GM04504 (cell line): Measurements from ENCODE around the gene POLR2E.
A peak's percentile ranks its signal among the peaks of the same experiment; 100 is the strongest.

Experiments used
- DNase-seq: peaks from one replicate; pipeline ENCODE4 v3.0.0-alpha.2; 2012; ENCODE audit warnings: low read depth

The POLR2E gene

DNA sequence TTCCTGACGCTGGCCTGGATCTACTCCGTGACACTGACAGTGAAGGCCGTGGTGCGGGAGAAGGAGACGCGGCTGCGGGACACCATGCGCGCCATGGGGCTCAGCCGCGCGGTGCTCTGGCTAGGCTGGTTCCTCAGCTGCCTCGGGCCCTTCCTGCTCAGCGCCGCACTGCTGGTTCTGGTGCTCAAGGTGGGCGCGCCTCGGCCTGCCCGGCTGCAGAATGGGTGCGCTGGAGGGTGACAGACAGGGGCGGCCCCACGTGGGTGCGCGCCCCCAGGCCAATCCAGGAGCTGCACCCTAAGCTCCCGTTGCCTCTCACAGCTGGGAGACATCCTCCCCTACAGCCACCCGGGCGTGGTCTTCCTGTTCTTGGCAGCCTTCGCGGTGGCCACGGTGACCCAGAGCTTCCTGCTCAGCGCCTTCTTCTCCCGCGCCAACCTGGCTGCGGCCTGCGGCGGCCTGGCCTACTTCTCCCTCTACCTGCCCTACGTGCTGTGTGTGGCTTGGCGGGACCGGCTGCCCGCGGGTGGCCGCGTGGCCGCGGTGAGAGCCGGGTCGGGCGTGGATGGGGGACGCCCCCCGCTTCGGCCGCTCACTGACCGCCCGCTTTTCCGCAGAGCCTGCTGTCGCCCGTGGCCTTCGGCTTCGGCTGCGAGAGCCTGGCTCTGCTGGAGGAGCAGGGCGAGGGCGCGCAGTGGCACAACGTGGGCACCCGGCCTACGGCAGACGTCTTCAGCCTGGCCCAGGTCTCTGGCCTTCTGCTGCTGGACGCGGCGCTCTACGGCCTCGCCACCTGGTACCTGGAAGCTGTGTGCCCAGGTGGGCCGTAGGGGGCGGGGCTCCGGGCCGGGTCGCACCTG lies 48.1 kb downstream of the POLR2E start:
- no peak for DNase-seq

DNA sequence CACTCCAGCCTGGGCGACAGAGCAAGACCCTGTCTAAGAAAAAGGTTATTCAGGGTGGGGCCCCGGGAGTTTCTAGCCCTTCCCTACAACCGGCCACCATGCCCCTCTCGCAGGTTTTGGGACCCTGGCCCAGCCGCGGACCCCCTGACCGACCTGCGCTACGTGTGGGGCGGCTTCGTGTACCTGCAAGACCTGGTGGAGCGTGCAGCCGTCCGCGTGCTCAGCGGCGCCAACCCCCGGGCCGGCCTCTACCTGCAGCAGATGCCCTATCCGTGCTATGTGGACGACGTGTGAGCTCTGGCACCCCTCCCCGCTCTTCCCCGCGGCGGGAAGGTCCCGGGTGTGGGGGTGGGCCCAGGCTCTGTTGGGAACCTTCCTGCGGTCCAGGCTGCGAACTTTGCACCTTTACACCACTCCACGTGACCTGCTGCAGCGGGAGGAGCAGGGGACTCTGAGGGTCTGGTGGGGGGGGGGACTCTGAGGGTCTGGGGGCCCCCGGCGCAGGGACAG lies 49.0 kb downstream of the POLR2E start:
- DNase-seq = no peak

DNA sequence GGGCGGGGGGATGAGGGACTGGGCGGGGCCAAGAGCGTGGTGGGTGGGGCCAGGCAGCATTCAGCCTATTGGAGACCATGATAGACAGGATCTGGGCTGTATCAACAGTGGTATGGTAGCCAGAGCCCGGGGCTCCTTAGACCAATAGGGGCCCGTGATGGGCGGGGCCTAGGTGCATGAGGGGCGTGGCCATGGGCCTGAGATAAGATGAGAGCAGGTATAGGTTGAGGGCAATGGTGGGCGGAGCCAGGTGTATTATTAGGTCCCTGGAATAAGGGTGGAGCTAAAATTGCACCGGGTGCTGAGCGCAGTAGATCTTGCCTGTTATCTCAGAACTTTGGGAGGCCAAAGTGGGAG lies 50.0 kb downstream of the POLR2E start:
- DNase-seq = no peak

DNA sequence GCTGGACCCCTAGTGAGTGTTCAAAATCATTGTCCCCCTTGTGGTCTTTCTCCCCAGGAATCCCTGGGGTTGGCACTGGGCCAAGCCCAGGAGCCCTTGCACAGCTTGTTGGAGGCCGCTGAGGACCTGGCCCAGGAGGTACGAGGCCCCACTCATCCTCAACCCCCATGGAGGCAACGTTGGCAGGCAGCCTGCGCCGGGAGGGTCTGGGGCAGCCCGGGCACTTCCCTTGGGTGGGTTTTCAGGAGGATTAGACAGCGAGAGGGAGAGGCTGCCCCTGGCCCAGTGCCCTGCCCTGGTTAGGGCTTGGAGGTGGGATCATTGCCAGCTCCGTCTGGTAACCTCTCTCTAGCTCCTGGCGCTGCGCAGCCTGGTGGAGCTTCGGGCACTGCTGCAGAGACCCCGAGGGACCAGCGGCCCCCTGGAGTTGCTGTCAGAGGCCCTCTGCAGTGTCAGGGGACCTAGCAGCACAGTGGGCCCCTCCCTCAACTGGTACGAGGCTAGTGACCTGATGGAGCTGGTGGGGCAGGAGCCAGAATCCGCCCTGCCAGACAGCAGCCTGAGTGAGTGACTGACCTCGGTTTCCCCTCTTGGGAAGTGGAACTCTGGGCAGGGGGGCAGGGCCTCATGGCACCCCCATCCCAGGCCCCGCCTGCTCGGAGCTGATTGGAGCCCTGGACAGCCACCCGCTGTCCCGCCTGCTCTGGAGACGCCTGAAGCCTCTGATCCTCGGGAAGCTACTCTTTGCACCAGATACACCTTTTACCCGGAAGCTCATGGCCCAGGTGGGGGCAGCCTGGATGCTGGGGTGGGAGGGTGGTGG lies 52.3 kb downstream of the POLR2E start:
- no peak for DNase-seq

DNA sequence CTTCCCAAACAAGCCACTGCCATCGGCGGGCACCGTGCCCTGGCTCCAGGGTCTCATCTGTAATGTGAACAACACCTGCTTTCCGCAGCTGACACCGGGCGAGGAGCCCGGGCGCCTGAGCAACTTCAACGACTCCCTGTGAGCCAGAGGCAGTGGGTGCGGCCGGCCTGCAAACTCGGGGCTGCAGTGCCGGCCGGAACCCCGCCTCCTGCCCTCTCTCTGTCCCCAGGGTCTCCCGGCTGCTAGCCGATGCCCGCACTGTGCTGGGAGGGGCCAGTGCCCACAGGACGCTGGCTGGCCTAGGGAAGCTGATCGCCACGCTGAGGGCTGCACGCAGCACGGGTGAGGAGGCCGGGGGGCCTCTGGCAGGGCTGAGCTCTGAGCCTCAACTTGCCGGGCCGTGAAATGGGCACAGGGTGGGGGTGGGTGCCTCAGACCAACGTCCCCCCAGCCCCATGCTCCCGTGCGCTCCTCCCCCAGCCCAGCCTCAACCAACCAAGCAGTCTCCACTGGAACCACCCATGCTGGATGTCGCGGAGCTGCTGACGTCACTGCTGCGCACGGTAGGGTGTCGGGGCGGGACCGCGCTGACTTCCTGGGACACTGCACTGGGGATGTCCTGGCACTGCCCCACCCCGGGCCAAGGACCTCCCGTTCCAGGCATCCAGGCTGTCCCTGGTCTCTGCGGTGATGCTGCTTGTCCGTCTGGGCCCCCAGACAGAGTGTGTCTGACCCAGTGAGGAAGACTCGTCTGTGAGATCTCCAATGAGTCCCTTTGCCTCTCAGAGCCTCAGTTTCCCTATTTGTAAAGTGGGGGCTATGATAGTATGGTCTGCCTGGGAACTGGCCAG lies 53.1 kb downstream of the POLR2E start:
- no peak for DNase-seq

DNA sequence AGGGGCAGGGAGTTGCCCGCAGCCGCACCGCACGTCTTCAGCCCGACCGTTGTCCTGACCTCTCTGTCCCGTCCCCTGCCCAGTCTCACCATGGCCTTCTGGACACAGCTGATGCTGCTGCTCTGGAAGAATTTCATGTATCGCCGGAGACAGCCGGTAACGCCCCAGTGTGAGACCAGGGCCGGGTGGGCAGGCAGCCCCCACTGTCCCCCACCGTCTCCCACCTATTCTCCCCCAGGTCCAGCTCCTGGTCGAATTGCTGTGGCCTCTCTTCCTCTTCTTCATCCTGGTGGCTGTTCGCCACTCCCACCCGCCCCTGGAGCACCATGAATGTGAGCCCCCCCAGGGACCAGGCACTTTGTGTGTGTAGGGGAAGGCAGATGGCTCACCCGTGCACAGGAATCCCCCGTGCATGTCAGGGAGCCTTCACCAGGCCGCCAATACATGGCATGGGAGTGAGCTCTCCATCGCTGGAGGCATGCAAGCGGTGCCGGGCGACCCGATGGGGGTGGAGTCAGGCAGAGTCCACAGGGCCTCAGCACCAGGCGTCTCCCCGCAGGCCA lies 53.8 kb downstream of the POLR2E start:
- DNase-seq = no peak

DNA sequence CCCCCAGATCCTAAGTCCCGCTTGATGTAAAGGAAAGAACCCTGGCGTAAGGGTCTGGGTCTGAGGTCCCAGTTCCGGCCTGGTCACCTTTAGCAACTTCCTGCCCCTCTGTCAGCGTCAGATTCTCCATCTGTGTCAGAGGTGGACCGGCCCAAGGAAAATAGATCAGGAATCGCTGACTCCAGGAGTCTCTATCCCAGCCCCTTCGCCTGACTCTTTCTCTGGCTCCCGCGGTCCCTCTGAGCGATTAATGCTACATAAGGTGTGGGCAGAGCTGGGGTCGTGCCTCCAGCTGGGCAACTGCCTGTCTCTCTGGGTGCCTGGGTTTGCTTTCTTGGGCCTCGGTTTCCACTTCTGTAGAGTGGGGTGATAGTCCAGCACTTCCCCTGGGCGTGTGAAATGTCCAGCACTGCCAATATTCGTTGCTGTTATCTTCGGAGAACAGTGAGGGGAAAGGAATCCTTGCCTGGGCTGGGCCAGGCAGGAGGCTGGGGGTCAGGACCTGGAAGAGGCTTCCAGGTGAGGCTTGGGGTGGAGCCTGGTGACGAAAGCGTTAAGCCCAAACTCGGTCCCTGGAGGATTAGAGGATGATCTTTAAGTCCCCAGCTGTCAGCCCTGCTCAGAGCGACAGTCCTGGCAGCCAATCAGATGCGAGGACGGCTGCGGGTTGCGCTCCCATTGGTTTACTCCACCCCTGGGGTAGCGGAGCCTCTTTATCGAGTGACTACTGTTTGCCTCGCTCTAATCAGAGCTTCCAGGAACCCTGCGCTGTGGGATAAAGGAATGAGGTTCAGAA lies 54.5 kb downstream of the POLR2E start:
- DNase-seq = peak; percentile 91

DNA sequence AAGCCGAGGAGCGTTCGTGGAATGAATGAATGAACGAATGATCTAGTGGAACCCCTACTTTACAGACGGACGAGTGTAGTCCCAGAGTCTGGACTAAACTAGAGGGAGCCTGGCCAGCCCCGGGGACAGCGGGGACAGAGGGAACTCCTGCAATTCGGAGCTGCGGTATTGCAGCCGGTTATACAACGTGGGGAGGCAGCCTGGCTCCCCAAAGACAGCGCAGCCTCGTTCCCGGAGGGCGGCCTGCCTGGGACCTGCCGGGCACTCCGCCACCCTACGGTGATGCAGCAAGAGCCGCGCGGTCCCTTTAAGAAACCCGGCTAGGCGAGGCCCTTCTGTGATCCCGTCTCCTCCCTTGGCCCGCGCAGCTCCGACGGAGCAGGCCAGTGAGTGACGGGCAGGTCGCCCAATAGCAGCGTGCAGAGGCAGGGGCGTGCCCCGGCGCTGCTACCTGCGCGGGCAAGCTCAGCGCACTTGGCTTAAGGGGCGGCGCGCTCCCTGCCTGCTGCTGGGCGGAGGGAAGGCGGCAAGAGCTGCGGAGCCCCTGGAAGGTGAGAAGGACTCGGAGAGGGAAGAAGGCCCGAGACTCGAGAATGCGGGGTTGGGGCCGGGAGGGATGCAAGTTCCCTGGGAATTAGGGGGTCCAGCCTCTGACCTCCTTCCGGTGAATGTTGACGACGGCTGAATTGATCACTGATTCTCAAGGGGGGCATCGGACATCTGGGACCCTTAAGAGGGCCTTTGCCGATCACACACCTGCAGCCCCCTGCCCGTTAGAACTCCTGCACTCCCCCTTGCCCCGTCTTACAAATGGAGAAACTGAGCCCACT lies 55.3 kb downstream of the POLR2E start, which contains the start of gene ABCA7:
TSS of gene ABCA7 (plus strand) at position 462 of the 830 bp plus-strand sequence. CDS start 1,255 bp downstream, outside the sequence.
- DNase-seq = peak; percentile 95

DNA sequence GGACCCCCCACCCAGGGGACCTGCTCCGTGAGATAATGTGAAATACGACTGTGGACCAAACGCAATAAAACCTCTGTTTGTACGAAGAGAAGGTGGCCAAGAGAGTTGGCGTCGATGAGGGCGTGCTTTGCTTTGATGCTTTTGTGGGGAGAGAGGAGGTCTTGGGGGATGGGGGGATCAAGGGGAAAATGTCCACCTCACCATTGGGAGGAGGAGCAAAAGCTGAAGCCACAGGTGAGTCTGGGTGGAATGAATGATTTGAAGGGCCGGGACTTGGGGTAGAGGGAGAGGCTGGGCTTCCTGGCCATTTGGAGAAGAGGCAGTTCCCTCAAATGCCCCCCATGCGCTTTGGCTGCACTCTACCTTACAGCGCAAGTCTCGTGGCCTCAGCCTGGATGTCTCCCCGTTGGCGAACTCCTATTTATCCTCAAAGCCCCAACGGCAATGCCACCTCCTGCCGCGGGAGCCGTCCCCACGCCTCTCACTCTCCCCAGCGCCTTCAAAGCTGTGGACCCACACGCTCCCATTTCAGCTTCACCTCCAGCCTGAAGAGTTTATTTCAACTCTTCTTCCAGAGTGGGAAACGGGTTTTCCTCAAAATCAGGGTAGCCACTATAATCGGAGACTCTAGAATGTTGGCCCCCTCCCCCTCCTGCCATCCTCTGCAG lies 56.1 kb downstream of the POLR2E start:
- DNase-seq = no peak

DNA sequence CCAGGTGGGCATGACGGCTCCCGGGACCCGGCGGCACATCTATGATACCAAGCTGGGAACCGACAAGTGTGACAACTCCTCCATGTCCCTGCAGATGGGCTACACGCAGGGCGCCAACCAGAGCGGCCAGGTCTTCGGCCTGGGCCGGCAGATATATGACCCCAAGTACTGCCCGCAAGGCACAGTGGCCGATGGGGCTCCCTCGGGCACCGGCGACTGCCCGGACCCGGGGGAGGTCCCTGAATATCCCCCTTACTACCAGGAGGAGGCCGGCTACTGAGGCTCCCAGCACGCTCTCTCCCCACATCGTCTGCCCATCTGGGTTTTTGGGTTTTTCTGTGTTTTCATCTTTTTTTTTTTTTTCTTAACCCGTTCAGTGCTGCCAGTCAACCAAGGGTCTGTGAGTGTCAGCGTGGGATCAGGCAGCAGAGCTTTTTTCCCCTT lies 57.5 kb downstream of the POLR2E start:
- no peak for DNase-seq
